Measurements from ENCODE around the gene KRT2. TPM values are rescaled to one million over a fixed set of nuclear protein-coding genes. Genes with fewer than 3 reads are reported as not detected.

KRT2 gene
- total and polyA plus RNA-seq, 2 of the 8 experiments (the other 6 are each of a cell fraction or from before 2014, with no cell fraction given), result not detected

DNA sequence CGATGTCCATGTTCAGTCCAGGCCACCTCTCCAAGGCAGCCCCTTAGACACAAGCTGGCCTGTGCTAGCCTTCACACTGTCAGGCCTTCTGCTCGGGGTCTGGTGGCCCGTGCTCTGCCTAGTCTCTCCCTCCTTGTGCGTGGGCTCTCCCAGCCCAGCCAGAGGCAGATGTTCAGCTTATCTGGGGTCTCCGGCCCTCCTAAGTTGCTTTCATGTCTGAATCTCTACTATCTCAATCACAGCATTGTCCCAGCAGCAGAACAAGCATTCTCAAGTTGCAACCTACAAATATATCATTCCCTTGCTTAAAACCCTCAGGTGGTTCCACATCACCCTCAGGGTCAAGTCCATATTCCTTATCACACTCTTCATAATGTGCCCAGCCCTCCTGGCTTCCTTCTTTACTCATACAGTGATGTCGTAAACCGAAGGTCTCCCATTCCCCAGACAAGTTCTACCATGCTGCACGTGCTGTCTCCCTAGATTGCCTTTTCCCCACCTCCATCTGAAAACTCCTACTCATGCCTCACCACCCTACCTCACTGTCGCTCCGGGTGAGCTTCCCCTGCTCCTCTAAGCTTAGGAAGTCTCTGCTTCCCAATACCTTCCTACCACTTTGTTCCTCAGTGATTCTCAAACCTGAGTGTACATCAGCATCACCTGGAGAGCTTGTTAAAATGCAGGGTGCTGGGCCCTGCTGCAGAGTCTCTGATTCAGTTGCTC is 35.2 kb downstream of the KRT2 start (continued):
- TF ChIP-seq, protein P1, sequence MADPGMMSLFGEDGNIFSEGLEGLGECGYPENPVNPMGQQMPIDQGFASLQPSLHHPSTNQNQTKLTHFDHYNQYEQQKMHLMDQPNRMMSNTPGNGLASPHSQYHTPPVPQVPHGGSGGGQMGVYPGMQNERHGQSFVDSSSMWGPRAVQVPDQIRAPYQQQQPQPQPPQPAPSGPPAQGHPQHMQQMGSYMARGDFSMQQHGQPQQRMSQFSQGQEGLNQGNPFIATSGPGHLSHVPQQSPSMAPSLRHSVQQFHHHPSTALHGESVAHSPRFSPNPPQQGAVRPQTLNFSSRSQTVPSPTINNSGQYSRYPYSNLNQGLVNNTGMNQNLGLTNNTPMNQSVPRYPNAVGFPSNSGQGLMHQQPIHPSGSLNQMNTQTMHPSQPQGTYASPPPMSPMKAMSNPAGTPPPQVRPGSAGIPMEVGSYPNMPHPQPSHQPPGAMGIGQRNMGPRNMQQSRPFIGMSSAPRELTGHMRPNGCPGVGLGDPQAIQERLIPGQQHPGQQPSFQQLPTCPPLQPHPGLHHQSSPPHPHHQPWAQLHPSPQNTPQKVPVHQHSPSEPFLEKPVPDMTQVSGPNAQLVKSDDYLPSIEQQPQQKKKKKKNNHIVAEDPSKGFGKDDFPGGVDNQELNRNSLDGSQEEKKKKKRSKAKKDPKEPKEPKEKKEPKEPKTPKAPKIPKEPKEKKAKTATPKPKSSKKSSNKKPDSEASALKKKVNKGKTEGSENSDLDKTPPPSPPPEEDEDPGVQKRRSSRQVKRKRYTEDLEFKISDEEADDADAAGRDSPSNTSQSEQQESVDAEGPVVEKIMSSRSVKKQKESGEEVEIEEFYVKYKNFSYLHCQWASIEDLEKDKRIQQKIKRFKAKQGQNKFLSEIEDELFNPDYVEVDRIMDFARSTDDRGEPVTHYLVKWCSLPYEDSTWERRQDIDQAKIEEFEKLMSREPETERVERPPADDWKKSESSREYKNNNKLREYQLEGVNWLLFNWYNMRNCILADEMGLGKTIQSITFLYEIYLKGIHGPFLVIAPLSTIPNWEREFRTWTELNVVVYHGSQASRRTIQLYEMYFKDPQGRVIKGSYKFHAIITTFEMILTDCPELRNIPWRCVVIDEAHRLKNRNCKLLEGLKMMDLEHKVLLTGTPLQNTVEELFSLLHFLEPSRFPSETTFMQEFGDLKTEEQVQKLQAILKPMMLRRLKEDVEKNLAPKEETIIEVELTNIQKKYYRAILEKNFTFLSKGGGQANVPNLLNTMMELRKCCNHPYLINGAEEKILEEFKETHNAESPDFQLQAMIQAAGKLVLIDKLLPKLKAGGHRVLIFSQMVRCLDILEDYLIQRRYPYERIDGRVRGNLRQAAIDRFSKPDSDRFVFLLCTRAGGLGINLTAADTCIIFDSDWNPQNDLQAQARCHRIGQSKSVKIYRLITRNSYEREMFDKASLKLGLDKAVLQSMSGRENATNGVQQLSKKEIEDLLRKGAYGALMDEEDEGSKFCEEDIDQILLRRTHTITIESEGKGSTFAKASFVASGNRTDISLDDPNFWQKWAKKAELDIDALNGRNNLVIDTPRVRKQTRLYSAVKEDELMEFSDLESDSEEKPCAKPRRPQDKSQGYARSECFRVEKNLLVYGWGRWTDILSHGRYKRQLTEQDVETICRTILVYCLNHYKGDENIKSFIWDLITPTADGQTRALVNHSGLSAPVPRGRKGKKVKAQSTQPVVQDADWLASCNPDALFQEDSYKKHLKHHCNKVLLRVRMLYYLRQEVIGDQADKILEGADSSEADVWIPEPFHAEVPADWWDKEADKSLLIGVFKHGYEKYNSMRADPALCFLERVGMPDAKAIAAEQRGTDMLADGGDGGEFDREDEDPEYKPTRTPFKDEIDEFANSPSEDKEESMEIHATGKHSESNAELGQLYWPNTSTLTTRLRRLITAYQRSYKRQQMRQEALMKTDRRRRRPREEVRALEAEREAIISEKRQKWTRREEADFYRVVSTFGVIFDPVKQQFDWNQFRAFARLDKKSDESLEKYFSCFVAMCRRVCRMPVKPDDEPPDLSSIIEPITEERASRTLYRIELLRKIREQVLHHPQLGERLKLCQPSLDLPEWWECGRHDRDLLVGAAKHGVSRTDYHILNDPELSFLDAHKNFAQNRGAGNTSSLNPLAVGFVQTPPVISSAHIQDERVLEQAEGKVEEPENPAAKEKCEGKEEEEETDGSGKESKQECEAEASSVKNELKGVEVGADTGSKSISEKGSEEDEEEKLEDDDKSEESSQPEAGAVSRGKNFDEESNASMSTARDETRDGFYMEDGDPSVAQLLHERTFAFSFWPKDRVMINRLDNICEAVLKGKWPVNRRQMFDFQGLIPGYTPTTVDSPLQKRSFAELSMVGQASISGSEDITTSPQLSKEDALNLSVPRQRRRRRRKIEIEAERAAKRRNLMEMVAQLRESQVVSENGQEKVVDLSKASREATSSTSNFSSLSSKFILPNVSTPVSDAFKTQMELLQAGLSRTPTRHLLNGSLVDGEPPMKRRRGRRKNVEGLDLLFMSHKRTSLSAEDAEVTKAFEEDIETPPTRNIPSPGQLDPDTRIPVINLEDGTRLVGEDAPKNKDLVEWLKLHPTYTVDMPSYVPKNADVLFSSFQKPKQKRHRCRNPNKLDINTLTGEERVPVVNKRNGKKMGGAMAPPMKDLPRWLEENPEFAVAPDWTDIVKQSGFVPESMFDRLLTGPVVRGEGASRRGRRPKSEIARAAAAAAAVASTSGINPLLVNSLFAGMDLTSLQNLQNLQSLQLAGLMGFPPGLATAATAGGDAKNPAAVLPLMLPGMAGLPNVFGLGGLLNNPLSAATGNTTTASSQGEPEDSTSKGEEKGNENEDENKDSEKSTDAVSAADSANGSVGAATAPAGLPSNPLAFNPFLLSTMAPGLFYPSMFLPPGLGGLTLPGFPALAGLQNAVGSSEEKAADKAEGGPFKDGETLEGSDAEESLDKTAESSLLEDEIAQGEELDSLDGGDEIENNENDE (IDR thresholded peaks at IDR 0.05; ENCODE audit: insufficient replicate concordance, low read length), result no peak
- TF ChIP-seq CTBP2 (IDR thresholded peaks at IDR 0.05; ENCODE audit: borderline replicate concordance, insufficient read depth, insufficient read length, low read length) (no peak), RAD21 (IDR thresholded peaks at IDR 0.05 in 1 of 2, conservative IDR thresholded peaks at IDR 0.05 in 1 of 2; ENCODE audit: low read depth in 2 of 2, low read length in 2 of 2) (no peak), CEBPB (IDR thresholded peaks at IDR 0.05; ENCODE audit: low read depth, low read length) (no peak), BCL11A (IDR thresholded peaks at IDR 0.05; ENCODE audit: low read depth in 2 of 2, low read length in 2 of 2) (no peak), KDM5A (IDR thresholded peaks at IDR 0.05; ENCODE audit: low read length) (no peak), TEAD4 (IDR thresholded peaks at IDR 0.05; ENCODE audit: low read depth, low read length) (no peak), E2F6 (IDR thresholded peaks at IDR 0.05) (no peak), SIRT6 (IDR thresholded peaks at IDR 0.05; ENCODE audit: low read length) (no peak)
